ENCODE measurements around the gene TATDN2. TPM values are rescaled to one million over a fixed set of nuclear protein-coding genes. Genes with fewer than 3 reads are reported as not detected.
A peak's percentile ranks its signal among the peaks of the same experiment; 100 is the strongest.

The TATDN2 gene
- total RNA-seq, 1 donor from 2014 or later, result 31.7 TPM

GRCh38 chr3:10232137-10232536 lies 16.1 kb upstream of the TATDN2 start:
- peak; percentile 71 for ATAC-seq
- intact Hi-C loops (cut with DNase I), result no loop called here
- DNase-seq (ENCODE audit: low spot score), result no peak

GRCh38 chr3:10233988-10234387 lies 14.3 kb upstream of the TATDN2 start:
- intact Hi-C loops (cut with DNase I), result no loop called here
- DNase-seq (ENCODE audit: low spot score) (no peak), ATAC-seq (no peak)

- ATAC-seq, result no peak
- no peak for DNase-seq (ENCODE audit: low spot score)
- intact Hi-C loops (cut with DNase I), result no loop called here
These were observed 13.6 kb upstream of the TATDN2 start for GRCh38 chr3:10234526-10235230.

- intact Hi-C loops (cut with DNase I), result no loop called here
- no peak for ATAC-seq
- DNase-seq (ENCODE audit: low spot score), result no peak
These were observed 12.7 kb upstream of the TATDN2 start for GRCh38 chr3:10235551-10235950.

GRCh38 chr3:10238345-10239183 lies 9.7 kb upstream of the TATDN2 start:
- intact Hi-C loops (cut with DNase I), result no loop called here
- no peak for ATAC-seq
- DNase-seq (ENCODE audit: low spot score), result no peak

GRCh38 chr3:10240799-10241198 lies 7.5 kb upstream of the TATDN2 start:
- ATAC-seq (no peak), DNase-seq (ENCODE audit: low spot score) (no peak)
- intact Hi-C loops (cut with DNase I), result no loop called here

GRCh38 chr3:10242182-10243065 lies 5.8 kb upstream of the TATDN2 start:
- intact Hi-C loops (cut with DNase I), result no loop called here
- ATAC-seq (peak; percentile 80), DNase-seq (ENCODE audit: low spot score) (no peak)

GRCh38 chr3:10244009-10244408 lies 4.2 kb upstream of the TATDN2 start:
- no peak for DNase-seq (ENCODE audit: low spot score)
- intact Hi-C loops (cut with DNase I), result no loop called here
- no peak for ATAC-seq

- ATAC-seq (no peak), DNase-seq (ENCODE audit: low spot score) (no peak)
- intact Hi-C loops (cut with DNase I), result no loop called here
These were observed 3.1 kb upstream of the TATDN2 start for GRCh38 chr3:10245081-10245712.

- DNase-seq (ENCODE audit: low spot score) (no peak), ATAC-seq (no peak)
- intact Hi-C loops (cut with DNase I), result no loop called here
These were observed 528 bp upstream of the TATDN2 start for GRCh38 chr3:10247679-10248183.

- ATAC-seq, result peak; percentile 6
- peak; percentile 69 for DNase-seq (ENCODE audit: low spot score)
- intact Hi-C loops (cut with DNase I), result no loop called here
These were observed 907 bp downstream of the TATDN2 start for GRCh38 chr3:10248984-10249748.

- ATAC-seq (no peak), DNase-seq (ENCODE audit: low spot score) (peak; percentile 22)
- intact Hi-C loops (cut with DNase I), result no loop called here
These were observed 1.6 kb downstream of the TATDN2 start for GRCh38 chr3:10249833-10250232.

GRCh38 chr3:10251006-10251405 lies 2.7 kb downstream of the TATDN2 start:
- no peak for ATAC-seq
- peak; percentile 47 for DNase-seq (ENCODE audit: low spot score)
- intact Hi-C loops (cut with DNase I), result no loop called here

GRCh38 chr3:10253731-10254130 lies 5.5 kb downstream of the TATDN2 start:
- intact Hi-C loops (cut with DNase I), result no loop called here
- ATAC-seq (no peak), DNase-seq (ENCODE audit: low spot score) (no peak)

GRCh38 chr3:10255835-10256234 lies 7.6 kb downstream of the TATDN2 start:
- ATAC-seq (no peak), DNase-seq (ENCODE audit: low spot score) (no peak)
- intact Hi-C loops (cut with DNase I), result no loop called here

GRCh38 chr3:10259036-10259435 lies 10.8 kb downstream of the TATDN2 start:
- intact Hi-C loops (cut with DNase I), result no loop called here
- DNase-seq (ENCODE audit: low spot score) (peak; percentile 38), ATAC-seq (no peak)

GRCh38 chr3:10259798-10260197 lies 11.5 kb downstream of the TATDN2 start:
- DNase-seq (ENCODE audit: low spot score) (peak; percentile 1), ATAC-seq (no peak)
- intact Hi-C loops (cut with DNase I), result no loop called here

- peak; percentile 12 for DNase-seq (ENCODE audit: low spot score)
- intact Hi-C loops (cut with DNase I), result no loop called here
- ATAC-seq, result no peak
These were observed 12.0 kb downstream of the TATDN2 start for GRCh38 chr3:10260211-10260701.

Data from sciatic nerve (tissue), 2 donors.